ENCODE data around the gene HNRNPF.

- TF ChIP-seq, protein P1, sequence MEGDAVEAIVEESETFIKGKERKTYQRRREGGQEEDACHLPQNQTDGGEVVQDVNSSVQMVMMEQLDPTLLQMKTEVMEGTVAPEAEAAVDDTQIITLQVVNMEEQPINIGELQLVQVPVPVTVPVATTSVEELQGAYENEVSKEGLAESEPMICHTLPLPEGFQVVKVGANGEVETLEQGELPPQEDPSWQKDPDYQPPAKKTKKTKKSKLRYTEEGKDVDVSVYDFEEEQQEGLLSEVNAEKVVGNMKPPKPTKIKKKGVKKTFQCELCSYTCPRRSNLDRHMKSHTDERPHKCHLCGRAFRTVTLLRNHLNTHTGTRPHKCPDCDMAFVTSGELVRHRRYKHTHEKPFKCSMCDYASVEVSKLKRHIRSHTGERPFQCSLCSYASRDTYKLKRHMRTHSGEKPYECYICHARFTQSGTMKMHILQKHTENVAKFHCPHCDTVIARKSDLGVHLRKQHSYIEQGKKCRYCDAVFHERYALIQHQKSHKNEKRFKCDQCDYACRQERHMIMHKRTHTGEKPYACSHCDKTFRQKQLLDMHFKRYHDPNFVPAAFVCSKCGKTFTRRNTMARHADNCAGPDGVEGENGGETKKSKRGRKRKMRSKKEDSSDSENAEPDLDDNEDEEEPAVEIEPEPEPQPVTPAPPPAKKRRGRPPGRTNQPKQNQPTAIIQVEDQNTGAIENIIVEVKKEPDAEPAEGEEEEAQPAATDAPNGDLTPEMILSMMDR (IDR thresholded peaks at IDR 0.05; ENCODE audit: borderline replicate concordance, extremely low read depth, low read length, poor library complexity, severe bottlenecking): no peak
- TF ChIP-seq EZH2 (IDR thresholded peaks at IDR 0.05; ENCODE audit: borderline replicate concordance, low read depth, low read length, severe bottlenecking): no peak
Measured at GRCh38 chr10:43415544-43415943, 6.6 kb upstream of the HNRNPF start.
